DOHH2 (cell line): Measurements from ENCODE around the gene KRT74.

Experiments used
- H3F3A ChIP-seq: fragments of 200-600 bp; sonication (generic), shearing (Covaris generic); 2 replicates; pipeline ENCODE4 v1.6.0; 2016; ENCODE audit warnings: antibody characterized with exemption, mild to moderate bottlenecking; ENCODE audit not compliant: control insufficient read depth, insufficient read depth
- H3K27ac ChIP-seq: fragments of 200-600 bp; sonication (generic); 2 replicates; pipeline ENCODE4 v1.5.1; 2014; ENCODE audit warnings: low read depth, mild to moderate bottlenecking, low read length, moderate library complexity
- H3K27me3 ChIP-seq: fragments of 200-600 bp; sonication (generic); 2 replicates; pipeline ENCODE4 v1.6.1; 2014; ENCODE audit warnings: mild to moderate bottlenecking, low read length, mixed read lengths; ENCODE audit not compliant: control insufficient read depth
- H3K36me3 ChIP-seq: fragments of 200-600 bp; sonication (generic); 2 replicates; pipeline ENCODE4 v1.6.1; 2014; ENCODE audit warnings: mild to moderate bottlenecking, low read length, moderate library complexity, mixed read lengths; ENCODE audit not compliant: control insufficient read depth
- H3K4me1 ChIP-seq: fragments of 200-600 bp; sonication (generic); 2 replicates; pipeline ENCODE4 v1.6.1; 2014; ENCODE audit warnings: mild to moderate bottlenecking, low read length, mixed read lengths; ENCODE audit not compliant: control insufficient read depth
- H3K4me2 ChIP-seq: fragments of 200-600 bp; sonication (generic); 2 replicates; pipeline ENCODE4 v1.6.0; 2014; ENCODE audit warnings: mild to moderate bottlenecking, low read length, moderate library complexity
- H3K4me3 ChIP-seq: fragments of 200-600 bp; sonication (generic); 2 replicates; pipeline ENCODE4 v1.5.1; 2014; ENCODE audit warnings: mild to moderate bottlenecking, low read length, mixed read lengths
- H3K79me2 ChIP-seq: fragments of 200-600 bp; sonication (generic); 2 replicates; pipeline ENCODE4 v1.6.1; 2014; ENCODE audit warnings: mild to moderate bottlenecking, low read length, mixed read lengths; ENCODE audit not compliant: control insufficient read depth
- H3K9me2 ChIP-seq: fragments of 200-600 bp; sonication (generic); replicated peaks from 2 replicates; pipeline ENCODE4 v1.6.1; 2014; ENCODE audit warnings: mild to moderate bottlenecking, low read length, mixed read lengths; ENCODE audit not compliant: control insufficient read depth
- H3K9me3 ChIP-seq: fragments of 200-600 bp; sonication (generic); 2 replicates; pipeline ENCODE4 v1.6.1; 2014; ENCODE audit warnings: antibody characterized with exemption, low read length, mixed read lengths; ENCODE audit not compliant: control insufficient read depth, insufficient read depth
- H4K20me1 ChIP-seq: fragments of 200-600 bp; sonication (generic); 2 replicates; pipeline ENCODE4 v1.6.0; 2014; ENCODE audit warnings: low read depth, mild to moderate bottlenecking, antibody characterized with exemption, low read length, moderate library complexity; ENCODE audit not compliant: control insufficient read depth, insufficient read depth
- EZH2phosphoT487 ChIP-seq: fragments of 200-600 bp; sonication (generic); IDR thresholded peaks from 2 replicates; pipeline ENCODE4 v1.6.1; 2017; ENCODE audit warnings: borderline replicate concordance, mild to moderate bottlenecking, antibody characterized with exemption, low read length, moderate library complexity, mixed read lengths
- TF ChIP-seq, protein P1 (sequence below): fragments of 200-600 bp; sonication (generic); IDR thresholded peaks from one replicate; pipeline ENCODE4 v1.5.1; 2014; ENCODE audit warnings: antibody characterized with exemption, mild to moderate bottlenecking, low read depth, low read length; ENCODE audit not compliant: poor library complexity, severe bottlenecking

KRT74 gene

DNA sequence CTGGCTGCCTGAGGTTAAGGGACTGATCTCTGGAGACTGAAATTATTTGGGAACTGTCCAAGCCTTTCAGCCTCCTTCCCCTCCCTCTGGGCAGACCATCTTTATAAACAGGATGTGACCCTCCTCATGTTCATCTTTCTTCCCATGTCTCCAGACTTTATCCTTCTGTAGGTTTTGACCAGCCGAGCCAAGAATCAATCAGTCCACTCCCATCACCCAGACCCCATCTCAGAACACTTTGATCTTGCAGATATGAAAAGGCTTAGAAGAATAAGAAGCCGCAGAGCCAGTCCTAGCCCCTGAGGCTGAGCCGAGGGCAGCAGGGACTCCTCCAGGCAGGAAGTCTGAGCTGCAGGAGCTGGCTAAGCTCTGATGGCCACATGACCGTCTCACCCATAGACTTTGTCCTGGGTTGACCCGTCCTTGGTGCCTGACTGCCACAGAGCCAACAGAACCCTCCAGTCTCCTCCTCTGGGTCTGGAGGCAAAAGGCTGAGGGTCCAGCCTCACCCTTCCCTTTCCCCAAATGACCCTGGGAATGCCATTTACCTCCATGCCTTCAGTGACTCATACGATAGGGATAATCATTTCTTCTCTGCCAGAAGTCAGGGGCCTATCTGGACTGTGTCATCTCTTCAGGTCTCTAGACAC is 22.3 kb downstream of the KRT74 start:
- Histone ChIP-seq H3K79me2 (no peaks in the 10 kb centered on the region), H3K36me3 (no peaks in the 10 kb centered on the region), H3K27me3 (no peaks in the 10 kb centered on the region), H3K4me1 (no peaks in the 10 kb centered on the region), H4K20me1 (no peaks in the 10 kb centered on the region), H3F3A (no peaks in the 10 kb centered on the region), H3K4me2 (no peak overlapping the region), H3K27ac (no peak overlapping the region), H3K9me3 (no peaks in the 10 kb centered on the region), H3K9me2 (no peaks in the 10 kb centered on the region), H3K4me3 (no peak overlapping the region)
- no peak for TF ChIP-seq EZH2phosphoT487
- TF ChIP-seq, protein P1, sequence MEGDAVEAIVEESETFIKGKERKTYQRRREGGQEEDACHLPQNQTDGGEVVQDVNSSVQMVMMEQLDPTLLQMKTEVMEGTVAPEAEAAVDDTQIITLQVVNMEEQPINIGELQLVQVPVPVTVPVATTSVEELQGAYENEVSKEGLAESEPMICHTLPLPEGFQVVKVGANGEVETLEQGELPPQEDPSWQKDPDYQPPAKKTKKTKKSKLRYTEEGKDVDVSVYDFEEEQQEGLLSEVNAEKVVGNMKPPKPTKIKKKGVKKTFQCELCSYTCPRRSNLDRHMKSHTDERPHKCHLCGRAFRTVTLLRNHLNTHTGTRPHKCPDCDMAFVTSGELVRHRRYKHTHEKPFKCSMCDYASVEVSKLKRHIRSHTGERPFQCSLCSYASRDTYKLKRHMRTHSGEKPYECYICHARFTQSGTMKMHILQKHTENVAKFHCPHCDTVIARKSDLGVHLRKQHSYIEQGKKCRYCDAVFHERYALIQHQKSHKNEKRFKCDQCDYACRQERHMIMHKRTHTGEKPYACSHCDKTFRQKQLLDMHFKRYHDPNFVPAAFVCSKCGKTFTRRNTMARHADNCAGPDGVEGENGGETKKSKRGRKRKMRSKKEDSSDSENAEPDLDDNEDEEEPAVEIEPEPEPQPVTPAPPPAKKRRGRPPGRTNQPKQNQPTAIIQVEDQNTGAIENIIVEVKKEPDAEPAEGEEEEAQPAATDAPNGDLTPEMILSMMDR = no peak

DNA sequence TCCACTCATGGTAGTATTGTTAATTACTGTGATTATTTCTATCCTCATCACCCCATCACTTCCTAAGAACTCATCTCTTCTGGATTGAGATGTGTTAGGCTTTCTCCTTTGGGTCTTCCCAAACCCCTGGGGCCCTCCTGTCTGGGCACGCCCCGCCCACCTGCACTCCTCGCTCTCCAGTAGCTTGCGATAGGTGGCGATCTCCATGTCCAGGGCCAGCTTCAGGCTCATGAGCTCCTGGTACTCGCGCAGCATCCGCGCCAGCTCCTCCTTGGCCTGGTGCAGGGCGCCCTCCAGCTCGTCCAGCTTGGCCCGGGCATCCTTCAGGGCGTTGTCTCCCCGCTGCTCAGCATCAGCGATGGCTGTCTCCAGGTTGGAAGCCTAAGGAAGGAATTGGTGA is 27.5 kb downstream of the KRT74 start:
- Histone ChIP-seq H3K36me3 (no peaks in the 10 kb centered on the region), H4K20me1 (no peaks in the 10 kb centered on the region), H3F3A (no peaks in the 10 kb centered on the region), H3K27me3 (no peaks in the 10 kb centered on the region), H3K27ac (no peak overlapping the region), H3K4me1 (no peaks in the 10 kb centered on the region), H3K9me3 (no peaks in the 10 kb centered on the region), H3K4me2 (no peak overlapping the region), H3K4me3 (no peak overlapping the region), H3K9me2 (no peaks in the 10 kb centered on the region), H3K79me2 (no peaks in the 10 kb centered on the region)
- no peak for TF ChIP-seq EZH2phosphoT487
- TF ChIP-seq, protein P1 = no peak

GRCh38 chr12:52543985-52544883 is 29.4 kb downstream of the KRT74 start:
- no peaks in the 10 kb centered on the region for H4K20me1 ChIP-seq
- H3K9me2 ChIP-seq = no peaks in the 10 kb centered on the region
- no peaks in the 10 kb centered on the region for H3K4me1 ChIP-seq
- TF ChIP-seq EZH2phosphoT487 = no peak
- TF ChIP-seq, protein P1 = no peak
- H3K79me2 ChIP-seq = no peaks in the 10 kb centered on the region
- no peaks in the 10 kb centered on the region for H3K27me3 ChIP-seq
- H3K4me2 ChIP-seq = no peak overlapping the region
- H3K9me3 ChIP-seq = no peaks in the 10 kb centered on the region
- no peaks in the 10 kb centered on the region for H3F3A ChIP-seq
- no peak overlapping the region for H3K4me3 ChIP-seq
- no peaks in the 10 kb centered on the region for H3K36me3 ChIP-seq
- H3K27ac ChIP-seq = no peak overlapping the region
